NCI-H748 treated with DMSO at 0.1 percent for 48 hours (cell line): ENCODE measurements around the gene SLC9C2.

Experiments used
- DNase-seq: peaks from one replicate; lab custom pipeline; 2025; lab: John Stamatoyannopoulos, UW

The SLC9C2 gene

GRCh38 chr1:173451981-173452380 lies 150.9 kb downstream of the SLC9C2 start:
- no peak for DNase-seq
